Astrocyte of the cerebellum (primary cell): ENCODE measurements around the gene RNF224.
A peak's percentile ranks its signal among the peaks of the same experiment; 100 is the strongest.

Experiments used
- DNase-seq: peaks from one replicate; pipeline ENCODE4 v3.0.0-alpha.2; 2011; ENCODE audit warnings: low read depth
- H3K4me3 ChIP-seq: 2 replicates; pipeline ENCODE4 v1.5.1; 2011; ENCODE audit warnings: mild to moderate bottlenecking, low read depth, low read length, moderate library complexity
- in situ Hi-C: cut with HindIII; loops from 2 replicates; pipeline ENCODE4 v1.10.0; 2017; ENCODE audit warnings: low sequenced_read_pairs
- TF ChIP-seq, protein P1 (sequence below): IDR thresholded peaks from 2 replicates; pipeline ENCODE4 v1.5.1; 2012; ENCODE audit warnings: low read length, low read depth, moderate library complexity, mild to moderate bottlenecking; ENCODE audit errors: missing control alignments

RNF224 gene

DNA sequence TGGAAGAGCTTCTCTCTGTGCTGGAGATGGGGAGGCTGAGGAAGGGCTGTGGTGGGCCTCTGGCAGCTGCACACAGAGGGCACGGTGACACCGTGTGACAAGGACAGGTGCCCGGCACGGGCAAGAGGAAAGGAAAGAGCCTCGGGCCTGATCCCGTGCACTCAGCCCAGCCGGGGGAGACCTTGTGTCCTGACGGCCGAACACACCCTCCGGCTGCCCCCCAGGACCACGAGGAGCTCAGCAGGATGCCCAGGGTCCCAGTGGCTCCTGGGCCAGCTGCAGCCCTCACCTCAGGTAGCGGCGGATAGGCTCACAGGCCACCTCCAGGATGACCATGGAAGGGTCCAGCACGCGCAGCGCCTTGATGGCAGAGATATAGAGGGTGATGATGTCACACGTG, 44.5 kb upstream of the RNF224 start:
- H3K4me3 ChIP-seq = no peak overlapping the region
- no peak for DNase-seq
- in situ Hi-C loops = no loop called here
- TF ChIP-seq, protein P1, sequence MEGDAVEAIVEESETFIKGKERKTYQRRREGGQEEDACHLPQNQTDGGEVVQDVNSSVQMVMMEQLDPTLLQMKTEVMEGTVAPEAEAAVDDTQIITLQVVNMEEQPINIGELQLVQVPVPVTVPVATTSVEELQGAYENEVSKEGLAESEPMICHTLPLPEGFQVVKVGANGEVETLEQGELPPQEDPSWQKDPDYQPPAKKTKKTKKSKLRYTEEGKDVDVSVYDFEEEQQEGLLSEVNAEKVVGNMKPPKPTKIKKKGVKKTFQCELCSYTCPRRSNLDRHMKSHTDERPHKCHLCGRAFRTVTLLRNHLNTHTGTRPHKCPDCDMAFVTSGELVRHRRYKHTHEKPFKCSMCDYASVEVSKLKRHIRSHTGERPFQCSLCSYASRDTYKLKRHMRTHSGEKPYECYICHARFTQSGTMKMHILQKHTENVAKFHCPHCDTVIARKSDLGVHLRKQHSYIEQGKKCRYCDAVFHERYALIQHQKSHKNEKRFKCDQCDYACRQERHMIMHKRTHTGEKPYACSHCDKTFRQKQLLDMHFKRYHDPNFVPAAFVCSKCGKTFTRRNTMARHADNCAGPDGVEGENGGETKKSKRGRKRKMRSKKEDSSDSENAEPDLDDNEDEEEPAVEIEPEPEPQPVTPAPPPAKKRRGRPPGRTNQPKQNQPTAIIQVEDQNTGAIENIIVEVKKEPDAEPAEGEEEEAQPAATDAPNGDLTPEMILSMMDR = no peak

DNA sequence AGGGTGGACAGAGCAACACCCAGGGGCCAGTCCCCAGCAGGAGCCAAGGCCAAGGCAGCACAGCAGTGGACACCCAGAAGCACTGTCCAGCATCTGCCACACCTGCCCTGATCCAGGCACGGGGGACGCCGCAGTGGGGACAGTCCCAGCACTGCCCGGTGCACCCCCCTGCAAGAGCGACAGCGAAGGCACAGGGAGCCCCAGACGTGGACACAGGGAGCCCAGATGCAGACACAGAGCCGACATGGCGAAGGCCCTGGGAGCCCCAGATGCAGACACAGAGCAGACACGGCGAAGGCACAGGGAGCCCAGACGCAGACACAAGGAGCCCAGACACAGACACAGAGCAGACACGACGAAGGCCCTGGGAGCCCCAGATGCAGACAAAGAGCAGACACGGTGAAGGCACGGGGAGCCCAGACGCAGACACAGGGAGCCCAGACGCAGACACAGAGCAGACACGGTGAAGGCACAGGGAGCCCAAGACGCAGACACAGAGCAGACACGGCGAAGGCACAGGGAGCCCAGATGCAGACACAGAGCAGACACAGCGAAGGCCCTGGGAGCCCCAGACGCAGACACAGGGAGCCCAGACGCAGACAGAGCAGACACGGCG, 43.2 kb upstream of the RNF224 start:
- in situ Hi-C loops = no loop called here
- no peak overlapping the region for H3K4me3 ChIP-seq
- TF ChIP-seq, protein P1 = no peak
- DNase-seq = no peak

- in situ Hi-C loops = no loop called here
Observed at GRCh38 chr9:137184881-137185660, 42.2 kb upstream of the RNF224 start.

GRCh38 chr9:137185921-137186320, 41.4 kb upstream of the RNF224 start:
- no peak overlapping the region for H3K4me3 ChIP-seq
- in situ Hi-C loops = no loop called here
- TF ChIP-seq, protein P1 = no peak
- DNase-seq = no peak

More at GRCh38 chr9:137184881-137185660, 42.2 kb upstream of the RNF224 start:
- TF ChIP-seq, protein P1 = no peak
- H3K4me3 ChIP-seq = no peak overlapping the region
- no peak for DNase-seq

- in situ Hi-C loops = no loop called here
- no peak for DNase-seq
- TF ChIP-seq, protein P1 = no peak
- no peak overlapping the region for H3K4me3 ChIP-seq
Observed at GRCh38 chr9:137186385-137186784, 40.9 kb upstream of the RNF224 start.

GRCh38 chr9:137187386-137187785, 39.9 kb upstream of the RNF224 start:
- in situ Hi-C loops = no loop called here
- H3K4me3 ChIP-seq = peak overlapping the region; percentile 93
- no peak for DNase-seq
- TF ChIP-seq, protein P1 = no peak
